ENCODE measurements around the gene THRAP3. TPM values are rescaled to one million over a fixed set of nuclear protein-coding genes. Genes with fewer than 3 reads are reported as not detected.
A peak's percentile ranks its signal among the peaks of the same experiment; 100 is the strongest.
"Not testable (repeated sequence)": the region's sequence is repeated elsewhere in the genome, so short reads cannot be mapped to it uniquely, and the experiment has no call there.

The THRAP3 gene
- total RNA-seq, 1 donor from 2014 or later: 86.5 TPM

DNA sequence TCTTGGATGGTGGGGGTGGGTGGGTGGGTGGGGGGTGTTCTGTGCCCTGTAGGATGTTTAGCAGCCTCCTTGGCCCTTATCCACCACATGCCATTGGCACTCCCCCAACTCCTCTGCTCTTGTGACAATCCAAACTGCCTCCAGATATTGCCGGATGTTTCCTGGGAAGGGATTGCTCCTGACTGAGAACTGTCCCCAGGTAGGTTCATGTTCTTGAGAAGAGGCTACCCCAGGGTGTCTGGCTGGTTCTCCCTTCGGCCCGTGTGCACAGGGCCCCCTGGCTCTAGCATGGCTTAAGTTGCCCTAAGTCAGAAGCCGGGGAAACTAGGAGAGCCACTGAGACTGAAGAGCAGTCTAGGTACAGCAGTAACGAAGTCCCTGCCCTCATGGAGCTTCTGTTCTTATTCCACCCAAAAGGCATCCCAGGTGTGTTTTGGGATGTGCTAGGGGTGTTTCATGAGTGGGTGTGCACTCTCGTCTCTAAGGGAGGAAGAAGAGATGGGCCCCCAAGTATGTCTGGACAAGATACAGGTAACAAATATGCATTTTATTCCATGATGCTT is 19.8 kb upstream of the THRAP3 start:
- intact Hi-C loops (cut with DNase I): no loop called here
- no peak for DNase-seq (ENCODE audit: low spot score)

DNA sequence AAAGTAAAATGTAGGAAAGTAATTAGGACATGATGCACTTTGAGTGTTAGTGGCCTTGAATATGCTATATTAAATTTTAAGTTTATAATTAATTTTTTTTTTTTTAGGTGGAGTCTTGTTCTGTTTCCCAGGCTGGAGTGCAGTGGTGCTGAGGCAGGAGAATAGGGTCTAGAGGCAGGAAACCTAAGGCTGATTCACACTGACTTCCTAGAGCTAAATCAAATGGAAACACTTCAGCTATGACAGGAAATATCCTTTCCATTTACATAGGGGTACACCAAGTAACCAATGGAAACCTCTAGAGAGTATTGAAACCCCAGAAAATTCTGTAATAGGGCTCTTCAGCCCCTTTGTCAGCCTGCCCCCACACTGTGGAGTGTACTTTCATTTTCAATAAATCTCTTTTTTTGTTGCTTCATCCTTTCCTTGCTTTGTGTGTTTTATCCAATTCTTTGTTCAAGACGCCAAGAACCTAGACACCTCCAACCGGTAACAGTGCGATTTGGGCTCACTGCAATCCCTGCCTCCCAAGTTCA is 17.9 kb upstream of the THRAP3 start:
- intact Hi-C loops (cut with DNase I): no loop called here
- DNase-seq (ENCODE audit: low spot score): no peak

DNA sequence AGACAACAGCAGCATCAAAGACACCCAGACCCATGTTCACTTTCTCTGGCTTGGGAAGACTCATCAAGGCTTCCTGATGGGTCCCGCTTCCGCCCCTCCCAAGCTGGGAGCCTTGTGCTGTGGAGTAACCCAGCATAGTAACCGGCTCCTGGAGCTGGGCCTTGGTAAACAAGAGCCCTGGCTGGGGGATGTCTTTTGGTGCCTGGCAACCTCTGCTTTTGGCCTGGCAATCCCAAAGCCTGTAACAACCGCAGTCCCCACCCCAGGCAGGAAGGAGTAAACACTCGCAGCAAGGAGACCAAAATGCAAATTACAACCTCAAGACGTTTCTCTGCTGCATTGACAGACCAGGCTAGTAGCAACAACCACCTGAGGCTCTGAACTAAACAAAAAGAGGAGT is 16.9 kb upstream of the THRAP3 start:
- DNase-seq (ENCODE audit: low spot score): no peak
- intact Hi-C loops (cut with DNase I): no loop called here

DNA sequence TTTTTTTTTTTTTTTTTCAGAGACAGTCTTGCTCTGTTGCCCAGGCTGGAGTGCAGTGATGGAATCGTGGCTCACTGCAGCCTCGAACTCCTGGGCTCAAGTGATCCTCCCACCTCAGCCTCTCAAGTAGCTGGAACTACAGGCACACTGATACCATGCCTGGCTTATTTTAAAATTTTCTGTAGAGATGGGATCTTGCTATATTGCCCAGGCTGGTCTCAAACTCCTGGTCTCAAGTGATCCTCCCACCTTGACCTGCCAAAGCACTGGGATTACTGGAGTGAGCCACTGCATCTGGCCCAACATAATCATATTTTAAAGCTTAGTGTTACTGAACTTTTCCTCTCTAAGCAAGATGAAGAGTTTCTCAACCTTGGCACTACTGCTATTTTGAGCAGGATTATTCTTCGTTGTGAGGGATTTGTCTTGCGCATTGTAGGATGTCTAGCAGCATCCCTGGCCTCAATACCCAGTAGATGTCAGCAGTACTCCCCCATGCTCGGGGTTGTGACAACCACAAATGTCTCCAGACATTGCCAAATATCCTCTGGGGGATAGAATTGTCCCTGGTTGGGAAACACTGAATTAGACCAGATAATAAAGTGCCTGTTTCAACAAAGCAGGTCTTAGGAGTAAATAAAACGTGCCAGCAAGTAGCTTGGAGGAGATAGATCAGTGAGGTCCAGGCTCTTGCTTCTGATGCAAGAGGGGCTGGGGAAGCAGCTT is 15.1 kb upstream of the THRAP3 start:
- intact Hi-C loops (cut with DNase I): no loop called here
- DNase-seq (ENCODE audit: low spot score): no peak

DNA sequence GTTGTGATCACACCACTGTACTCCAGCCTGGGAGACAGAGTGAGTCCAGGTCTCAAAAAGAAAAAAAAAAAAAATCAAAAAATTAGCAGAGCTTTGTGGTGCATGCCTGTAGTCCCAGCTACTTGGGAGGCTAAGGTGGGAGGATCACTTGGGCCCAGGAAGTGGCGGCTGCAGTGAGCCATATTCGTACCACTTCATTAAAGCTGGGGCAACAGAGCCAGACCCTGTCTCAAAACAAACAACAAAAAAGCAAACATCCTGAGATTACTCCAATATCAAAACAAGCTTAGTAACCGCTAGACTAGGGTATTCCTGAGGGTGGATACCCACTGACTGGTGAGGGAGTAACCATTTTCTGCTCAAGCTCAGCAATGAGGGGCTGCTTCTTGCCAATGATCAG is 12.9 kb upstream of the THRAP3 start:
- intact Hi-C loops (cut with DNase I): no loop called here
- DNase-seq (ENCODE audit: low spot score): no peak

DNA sequence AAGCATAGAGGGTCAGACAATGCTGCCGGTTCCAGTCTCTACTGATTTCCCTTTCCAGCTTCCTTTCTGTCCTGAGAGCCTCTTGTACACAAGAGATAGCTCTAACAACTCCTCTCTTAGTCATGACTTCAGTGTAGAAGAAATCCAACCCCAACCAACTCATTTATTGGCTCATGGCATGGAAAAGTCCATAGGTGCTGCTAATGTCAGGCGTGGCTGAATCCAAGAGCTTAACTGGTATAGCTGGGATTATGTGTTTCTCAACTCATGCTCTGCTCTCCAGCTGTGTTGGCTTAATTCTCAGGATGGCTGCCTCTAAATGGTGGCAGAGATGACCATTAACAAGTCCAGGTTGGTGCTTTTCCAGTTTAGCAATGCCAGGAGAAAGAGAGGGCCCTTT is 12.4 kb upstream of the THRAP3 start:
- DNase-seq (ENCODE audit: low spot score): no peak
- intact Hi-C loops (cut with DNase I): no loop called here

DNA sequence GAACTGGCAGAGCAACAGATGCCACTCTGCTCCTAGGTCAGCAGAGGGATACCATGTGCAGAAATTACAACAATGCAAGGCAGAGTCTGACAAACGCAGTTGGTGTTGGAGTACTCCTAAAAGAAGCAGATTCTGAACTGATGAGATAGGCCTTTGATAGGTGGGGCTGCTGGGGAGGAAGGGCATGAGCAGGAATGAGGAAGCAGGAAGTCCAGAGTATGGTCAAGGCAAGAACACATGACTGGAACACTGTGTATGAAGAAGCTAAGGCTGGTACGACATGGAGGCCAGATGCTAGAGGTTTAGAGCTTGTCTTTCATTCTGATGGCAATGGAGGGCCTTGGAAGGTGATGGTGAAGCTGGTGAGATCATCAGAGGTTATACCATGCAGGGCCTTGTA is 11.5 kb upstream of the THRAP3 start:
- no peak for DNase-seq (ENCODE audit: low spot score)
- intact Hi-C loops (cut with DNase I): no loop called here

DNA sequence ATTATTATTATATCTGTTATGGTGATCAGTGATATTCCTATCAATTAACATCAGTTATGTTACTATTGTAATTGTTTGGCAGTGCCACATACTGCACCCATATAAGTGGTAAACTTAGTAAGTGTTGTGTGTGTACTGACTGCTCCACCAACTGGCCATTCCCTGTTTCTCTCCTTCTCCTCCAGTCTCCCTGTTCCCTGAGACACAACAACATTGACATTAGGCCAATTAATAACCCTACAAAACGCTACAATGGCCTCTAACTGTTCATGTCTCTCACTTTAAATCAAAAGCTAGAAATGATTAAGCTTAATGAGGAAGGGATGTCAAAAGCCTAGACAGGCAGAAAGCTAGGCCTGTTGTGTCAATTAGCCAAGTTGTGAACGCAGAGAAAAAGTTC is 6.6 kb upstream of the THRAP3 start:
- intact Hi-C loops (cut with DNase I): loop anchor here (2.0 to 5.0 kb wide), 2 partner anchors 69 to 120 kb away; partner anchors contain the start of gene TRAPPC3
- DNase-seq (ENCODE audit: low spot score): no peak

DNA sequence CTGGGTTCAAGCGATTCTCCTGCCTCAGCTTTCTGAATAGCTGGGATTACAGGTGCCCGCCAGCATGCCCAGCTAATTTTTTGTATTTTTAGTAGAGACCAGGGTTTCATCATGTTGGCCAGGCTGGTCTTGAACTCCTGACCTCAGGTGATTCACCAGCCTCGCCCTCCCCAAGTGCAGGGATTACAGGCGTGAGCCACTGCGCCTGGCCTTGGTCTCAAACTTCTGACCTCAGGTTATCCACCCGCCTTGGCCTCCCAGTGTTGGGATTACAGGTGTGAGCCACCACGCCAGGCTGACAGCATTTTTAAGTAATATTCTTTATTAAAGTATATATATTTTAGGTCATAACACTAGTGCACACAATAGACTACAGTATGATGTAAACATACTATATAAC is 2.3 kb upstream of the THRAP3 start:
- intact Hi-C loops (cut with DNase I); DNase-seq (ENCODE audit: low spot score): not testable (repeated sequence)

DNA sequence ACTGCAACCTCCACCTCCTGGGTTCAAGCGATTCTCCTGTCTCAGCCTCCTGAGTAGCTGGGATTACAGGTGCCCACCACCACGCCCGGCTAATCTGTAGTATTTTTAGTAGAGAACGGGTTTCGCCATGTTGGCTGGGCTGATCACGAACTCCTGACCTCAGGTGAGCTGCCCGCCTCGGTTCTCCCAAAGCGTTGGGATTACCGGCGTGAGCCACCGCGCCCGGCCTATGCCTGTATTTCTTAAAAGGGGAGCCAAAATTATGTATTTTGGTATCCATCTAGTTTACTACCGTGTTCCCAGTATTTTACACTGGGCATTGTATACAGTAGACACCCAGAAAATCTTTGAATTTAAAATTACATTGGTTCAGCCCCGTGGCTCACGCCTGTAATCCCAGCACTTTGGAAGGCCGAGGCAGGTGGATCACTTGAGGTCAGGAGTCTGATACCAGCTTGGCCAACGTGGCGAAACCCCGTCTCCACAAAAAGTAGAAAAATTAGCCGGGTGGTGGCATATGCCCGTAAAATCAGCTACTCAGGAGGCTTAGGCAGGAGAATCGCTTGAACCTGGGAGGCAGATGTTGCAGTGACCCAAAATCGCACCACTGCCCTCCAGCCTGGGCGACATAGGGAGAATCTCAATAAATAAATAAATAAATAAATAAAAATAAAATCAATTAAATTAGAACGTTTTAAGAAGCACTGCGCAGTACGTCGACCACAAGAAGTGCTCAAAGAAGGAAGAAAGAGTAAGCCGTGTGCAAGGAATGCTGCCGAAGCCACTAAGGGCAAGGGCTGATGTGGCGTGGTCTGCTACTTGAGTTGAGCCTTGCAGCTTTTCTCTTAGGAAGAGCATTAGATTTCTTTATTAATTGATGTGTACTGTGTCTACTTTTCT is 1.5 kb upstream of the THRAP3 start:
- intact Hi-C loops (cut with DNase I): no loop called here
- no peak for DNase-seq (ENCODE audit: low spot score)

DNA sequence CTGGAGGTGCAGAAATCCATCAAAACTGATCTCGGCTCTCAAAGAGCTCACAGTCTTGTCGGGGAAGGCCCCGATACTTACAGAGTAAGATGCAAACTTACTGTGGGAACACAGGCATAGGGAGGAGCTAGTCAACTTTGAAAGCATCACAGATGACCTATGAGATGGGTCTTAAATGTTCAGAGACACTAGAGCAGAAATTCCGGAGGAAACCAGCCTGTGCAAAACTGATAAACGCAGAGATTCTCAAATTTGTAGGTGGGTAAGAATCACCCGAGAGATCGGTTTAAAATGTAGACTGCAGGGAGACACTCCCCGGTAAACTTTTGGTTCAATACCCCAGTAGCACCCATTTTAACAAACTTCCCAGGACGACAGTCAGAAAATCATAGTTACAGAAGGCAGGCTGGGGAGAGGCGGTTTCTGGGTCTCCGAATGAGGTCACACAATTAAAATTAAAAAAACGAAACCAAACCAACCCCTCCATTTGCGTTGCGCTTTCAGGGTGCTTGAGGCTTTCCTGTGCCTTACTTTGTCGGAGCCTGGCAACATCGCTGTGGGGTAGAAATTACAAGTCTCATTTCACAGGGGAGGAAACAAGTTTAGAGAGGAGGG is 755 bp upstream of the THRAP3 start:
- intact Hi-C loops (cut with DNase I): no loop called here
- no peak for DNase-seq (ENCODE audit: low spot score)

DNA sequence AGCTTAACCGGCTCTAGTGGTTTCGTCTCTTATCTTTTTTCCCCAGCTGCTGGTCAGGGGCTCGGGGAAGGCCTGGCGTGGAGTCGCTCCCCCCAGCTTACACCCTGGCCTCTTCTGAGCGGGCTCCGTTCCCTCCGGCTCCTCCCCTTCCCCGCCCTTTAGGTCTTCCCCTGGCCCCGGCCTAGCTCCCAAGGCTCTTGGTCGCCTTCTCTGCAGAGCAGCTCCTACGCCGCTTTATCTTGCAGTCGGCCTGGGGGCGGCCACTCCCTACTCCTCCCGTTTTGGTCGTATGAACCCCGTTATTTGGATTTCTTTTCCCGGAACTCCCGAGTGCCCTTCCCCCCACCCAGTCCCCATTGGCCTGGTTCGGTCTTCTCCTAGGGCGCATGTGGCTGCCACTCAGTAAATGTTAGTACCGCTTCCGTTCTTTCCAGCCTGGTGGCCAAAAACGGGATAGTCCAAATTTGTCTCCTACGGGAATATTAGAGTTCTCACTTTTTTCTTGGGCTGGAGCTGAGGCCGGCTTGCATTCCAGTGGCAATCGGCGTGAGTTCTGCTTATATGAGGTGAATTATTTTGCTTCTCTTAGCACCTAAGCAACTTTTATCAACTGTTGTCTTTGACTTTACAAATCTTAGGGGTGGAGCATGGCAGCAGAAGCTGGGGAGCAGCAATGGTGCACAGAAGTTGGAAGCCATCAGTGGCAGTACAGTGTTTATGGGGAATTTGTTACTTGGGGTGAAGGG is 467 bp downstream of the THRAP3 start:
- intact Hi-C loops (cut with DNase I): loop anchor here (2.0 kb wide), 4 partner anchors 16 to 76 kb away; partner anchors contain the start of genes MAP7D1 and TRAPPC3
- peak; percentile 92 for DNase-seq (ENCODE audit: low spot score)

DNA sequence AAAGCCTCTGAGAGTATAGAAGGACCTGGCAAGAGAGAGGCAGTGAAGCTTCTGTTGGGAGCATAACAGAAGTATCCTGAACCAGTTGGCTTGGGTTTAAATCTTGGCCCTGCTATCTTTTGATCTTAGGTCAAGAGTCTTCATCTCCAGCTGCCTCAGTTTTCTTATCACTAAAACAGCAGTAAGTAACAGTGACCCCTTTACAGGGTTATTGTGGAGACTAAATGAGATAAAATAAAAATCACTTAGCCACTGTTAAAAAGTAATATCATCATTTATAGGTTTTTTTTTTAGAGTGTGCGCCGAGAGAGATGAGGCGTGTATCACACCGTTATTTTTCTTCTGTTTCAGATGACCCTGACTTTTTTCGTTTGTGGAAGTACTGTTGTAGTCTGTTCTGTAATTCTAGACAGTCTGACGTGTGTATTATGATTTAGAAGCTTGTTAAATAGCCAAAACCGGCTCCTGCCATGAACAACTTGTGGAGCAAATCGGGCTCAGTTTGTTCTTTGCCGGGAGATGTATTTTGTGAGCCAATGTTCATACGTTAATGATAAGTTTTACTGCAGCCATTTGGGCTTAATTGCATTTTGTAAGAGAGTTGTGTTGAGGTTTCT is 1.1 kb downstream of the THRAP3 start:
- intact Hi-C loops (cut with DNase I): loop anchor here (2.0 kb wide), 4 partner anchors 15 to 77 kb away; partner anchors contain the start of genes MAP7D1 and TRAPPC3
- no peak for DNase-seq (ENCODE audit: low spot score)

DNA sequence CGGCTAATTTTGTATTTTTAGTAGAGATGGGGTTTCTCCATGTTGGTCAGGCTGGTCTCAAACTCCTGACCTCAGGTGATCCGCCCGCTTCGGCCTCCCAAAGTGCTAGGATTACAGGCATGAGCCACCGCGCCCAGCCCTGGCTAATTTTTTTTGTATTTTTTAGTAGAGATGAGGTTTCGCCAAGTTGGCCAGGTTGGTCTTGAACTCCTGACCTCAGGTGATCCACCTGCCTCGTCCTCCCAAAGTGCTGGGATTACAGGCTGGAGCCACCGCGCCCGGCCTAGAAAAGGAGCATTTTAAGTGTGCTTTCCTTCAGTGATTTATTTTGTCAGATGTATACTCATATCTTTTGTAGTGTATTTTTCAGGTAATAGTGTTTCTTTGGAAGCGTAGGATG is 6.0 kb downstream of the THRAP3 start:
- DNase-seq (ENCODE audit: low spot score); intact Hi-C loops (cut with DNase I): not testable (repeated sequence)

DNA sequence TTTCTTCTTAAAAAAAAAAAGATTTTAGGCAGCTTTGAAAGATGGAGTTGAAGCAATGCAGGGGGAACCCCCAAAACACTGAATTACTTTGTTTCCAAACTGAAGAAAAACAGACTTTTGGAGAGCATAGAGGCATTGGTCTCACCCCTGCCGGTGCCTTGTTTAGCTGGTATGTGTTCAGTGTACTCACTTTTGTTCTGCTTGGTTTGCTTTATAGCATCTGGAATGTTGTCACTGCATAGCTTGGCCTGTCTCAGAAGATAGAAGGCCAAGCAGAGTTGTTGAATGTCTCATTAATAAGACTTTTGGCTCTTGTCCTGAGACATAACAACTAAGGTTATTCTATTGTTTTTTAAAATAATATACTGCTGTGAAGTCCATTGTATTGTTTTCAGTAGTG is 6.9 kb downstream of the THRAP3 start:
- DNase-seq (ENCODE audit: low spot score): no peak
- intact Hi-C loops (cut with DNase I): no loop called here

DNA sequence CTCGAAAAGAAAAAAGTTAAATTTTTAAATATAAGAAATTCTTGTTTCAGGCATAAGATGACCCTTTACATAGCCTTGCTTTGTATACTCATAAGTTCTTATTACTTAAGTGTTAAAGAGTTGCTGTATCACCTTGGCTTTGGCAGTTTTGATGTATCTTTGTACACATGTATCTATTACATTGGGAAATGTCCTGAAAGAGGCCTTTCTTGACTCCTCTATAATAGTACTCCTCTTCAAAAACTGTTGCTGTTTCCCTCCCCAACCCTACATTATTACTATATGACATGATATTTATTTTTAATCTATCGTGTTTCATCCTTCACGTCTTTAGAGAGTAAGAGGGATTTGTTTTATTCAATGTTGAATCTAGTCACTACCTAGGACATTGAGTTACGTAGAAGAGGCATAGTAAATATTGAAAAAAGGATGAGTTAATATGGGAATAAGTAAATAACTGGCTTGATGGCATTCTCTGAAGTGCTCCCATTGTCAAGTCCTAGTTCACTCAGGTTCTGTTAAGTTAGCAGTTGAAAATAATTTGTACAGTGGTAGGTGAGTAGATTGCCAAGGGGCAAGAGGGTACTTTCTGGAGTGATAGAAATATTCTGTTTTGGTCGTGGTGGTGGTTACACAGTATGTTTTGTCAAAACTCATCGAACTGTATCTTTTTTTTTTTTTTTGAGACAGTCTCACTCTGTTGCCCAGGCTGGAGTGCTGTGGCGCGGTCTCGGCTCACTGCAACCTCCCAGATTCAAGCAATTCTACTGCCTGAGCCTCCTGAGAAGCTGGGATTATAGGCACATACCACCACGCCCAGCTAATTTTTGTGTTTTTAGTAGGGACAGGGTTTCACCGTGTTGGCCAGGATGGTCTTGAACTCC is 8.2 kb downstream of the THRAP3 start:
- no peak for DNase-seq (ENCODE audit: low spot score)
- intact Hi-C loops (cut with DNase I): no loop called here

DNA sequence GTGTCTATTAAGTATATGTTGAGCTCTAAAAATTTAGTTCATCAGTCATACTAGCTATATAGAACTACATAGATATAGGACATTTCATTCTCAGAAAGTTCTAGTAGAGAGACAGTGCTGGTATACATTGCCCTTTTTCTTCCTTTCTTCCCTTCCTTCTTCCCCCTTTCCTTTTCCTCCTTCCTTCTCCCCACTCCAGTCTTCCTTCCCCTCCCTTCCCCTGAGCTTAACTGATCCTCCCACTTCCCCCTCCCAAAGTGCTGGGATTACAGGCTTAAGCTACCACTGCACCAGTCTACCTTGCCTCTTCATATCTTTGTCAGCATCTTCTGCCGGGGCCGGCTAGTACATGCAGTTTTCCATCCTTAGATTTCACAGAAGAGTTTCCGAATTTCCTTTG is 12.1 kb downstream of the THRAP3 start:
- DNase-seq (ENCODE audit: low spot score): no peak
- intact Hi-C loops (cut with DNase I): loop anchor here (5.0 kb wide), 1 partner anchor 46 kb away; no protein-coding TSS in a partner anchor

DNA sequence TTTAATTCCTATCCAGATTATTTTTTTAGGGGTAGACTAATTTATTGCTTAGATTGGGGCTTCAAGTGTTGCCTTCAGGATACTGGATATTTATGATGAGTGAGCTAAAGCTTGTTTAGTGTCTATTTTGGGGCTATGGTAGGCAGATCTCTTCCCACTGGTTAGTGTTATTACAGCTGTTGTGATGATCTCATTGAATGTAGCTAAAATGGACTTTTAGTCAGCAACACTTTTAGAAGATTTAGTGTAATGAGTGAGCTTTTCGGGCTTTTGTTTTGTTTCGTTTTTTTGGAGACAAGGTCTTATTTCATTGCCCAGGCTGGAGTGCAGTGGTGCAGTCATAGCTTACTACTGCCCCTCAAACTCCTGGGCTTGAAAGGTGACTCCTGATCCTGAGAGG is 14.2 kb downstream of the THRAP3 start:
- DNase-seq (ENCODE audit: low spot score): no peak
- intact Hi-C loops (cut with DNase I): loop anchor here (5.0 kb wide), 1 partner anchor 44 kb away; no protein-coding TSS in a partner anchor

Data from cardiac septum (tissue), 1 donor.